Hepatocyte (in vitro differentiated cells): ENCODE results near the gene RCOR3. TPM values are rescaled to one million over a fixed set of nuclear protein-coding genes. Genes with fewer than 3 reads are reported as not detected.
"Not testable (repeated sequence)": the region's sequence is repeated elsewhere in the genome, so short reads cannot be mapped to it uniquely, and the experiment has no call there.

Experiments used
- DNase-seq: peaks from one replicate; pipeline ENCODE4 v3.0.0-alpha.2; 2016; ENCODE audit warnings: low spot score
- H2AFZ ChIP-seq: fragments of 200-600 bp; sonication (generic); 2 replicates; pipeline ENCODE4 v1.6.0; 2016; ENCODE audit warnings: antibody characterized with exemption, mild to moderate bottlenecking
- H3K27ac ChIP-seq: fragments of 200-600 bp; sonication (generic); 2 replicates; pipeline ENCODE4 v1.5.1; 2016; ENCODE audit warnings: mild to moderate bottlenecking
- H3K27me3 ChIP-seq: fragments of 200-600 bp; sonication (generic); 2 replicates; pipeline ENCODE4 v1.6.1; 2016
- H3K36me3 ChIP-seq: fragments of 200-600 bp; sonication (generic); replicated peaks from 2 replicates; pipeline ENCODE4 v1.5.1; 2016; ENCODE audit warnings: low read depth; ENCODE audit not compliant: insufficient read depth
- H3K4me1 ChIP-seq: fragments of 200-600 bp; sonication (generic); 2 replicates; pipeline ENCODE4 v1.5.1; 2016; ENCODE audit warnings: mild to moderate bottlenecking, moderate library complexity; ENCODE audit not compliant: insufficient read depth
- H3K4me2 ChIP-seq: fragments of 200-600 bp; sonication (generic); 2 replicates; pipeline ENCODE4 v1.6.0; 2016
- H3K4me3 ChIP-seq: fragments of 200-600 bp; sonication (generic); 2 replicates; pipeline ENCODE4 v1.5.1; 2016; ENCODE audit warnings: mild to moderate bottlenecking
- H3K79me2 ChIP-seq: fragments of 200-600 bp; sonication (generic); 2 replicates; pipeline ENCODE4 v1.6.0; 2017; ENCODE audit warnings: mild to moderate bottlenecking
- H3K9me2 ChIP-seq: fragments of 200-600 bp; sonication (generic); replicated peaks from 2 replicates; pipeline ENCODE4 v1.6.0; 2017; ENCODE audit warnings: mild to moderate bottlenecking; ENCODE audit not compliant: insufficient read depth
- H3K9me3 ChIP-seq: fragments of 200-600 bp; sonication (generic); 2 replicates; pipeline ENCODE4 v1.5.1; 2016; ENCODE audit warnings: low read depth, mild to moderate bottlenecking
- H4K20me1 ChIP-seq: fragments of 200-600 bp; sonication (generic); 2 replicates; pipeline ENCODE4 v1.6.0; 2016; ENCODE audit warnings: mild to moderate bottlenecking; ENCODE audit not compliant: insufficient read depth, poor library complexity, severe bottlenecking
- CTCF ChIP-seq: fragments of 200-600 bp; sonication (generic); IDR thresholded peaks from 2 replicates; pipeline ENCODE4 v1.5.1; 2016; ENCODE audit warnings: antibody characterized with exemption, mild to moderate bottlenecking; ENCODE audit not compliant: poor library complexity
- EZH2 ChIP-seq: fragments of 200-600 bp; sonication (generic); IDR thresholded peaks from 2 replicates; pipeline ENCODE4 v1.6.1; 2016; ENCODE audit warnings: antibody characterized with exemption, mild to moderate bottlenecking, borderline replicate concordance
- EZH2phosphoT487 ChIP-seq: fragments of 200-600 bp; sonication (generic); IDR thresholded peaks from one replicate; pipeline ENCODE4 v1.6.1; 2018; ENCODE audit warnings: antibody characterized with exemption, mild to moderate bottlenecking, low read depth, moderate library complexity; ENCODE audit not compliant: unreplicated experiment, severe bottlenecking
- WGBS: methylation state at CpG from one replicate; pipeline ENCODE4 v1.1.6; 2016; ENCODE audit warnings: low lambda C conversion rate; ENCODE audit errors: missing lambda C conversion rate; 5-methylcytosine and 5-hydroxymethylcytosine counted together
- polyA plus RNA-seq: library from polyadenylated mRNA; unstranded; fragments of >200 nt; fragmentation: Nextera tagmentation; extraction: Ambion mirVana; gene quantifications from 2 replicates; pipeline ENCODE4 v1.2.1, GENCODE V29; 2016
- total RNA-seq: library from RNA; depleted of rRNA; stranded (reverse); fragments of >200 nt; gene quantifications from 2 replicates; pipeline ENCODE4 v1.2.3, GENCODE V29; 2014

The RCOR3 gene
- total and polyA plus RNA-seq, 2 experiments from 2014 or later = 25.0 to 39.6 TPM

DNA sequence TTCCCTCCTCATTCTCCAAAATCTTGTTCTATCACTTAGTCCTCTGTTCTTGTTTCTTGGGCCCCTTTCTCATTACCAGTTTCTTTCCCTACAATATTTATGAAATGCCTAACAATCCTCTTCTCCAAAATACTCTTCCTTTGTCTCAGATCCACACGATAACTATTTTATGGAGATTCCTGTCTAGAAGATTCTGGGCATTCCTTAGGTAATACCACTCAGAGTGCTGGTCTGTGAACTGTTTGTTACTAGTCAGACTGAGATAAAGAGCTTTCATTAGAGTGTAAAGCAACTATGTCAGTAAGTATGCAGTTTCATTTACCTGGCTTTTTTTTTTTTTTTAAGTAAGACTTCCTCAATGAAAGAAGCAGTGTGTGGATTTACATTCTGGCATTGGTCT lies 18.1 kb upstream of the RCOR3 start:
- no peaks in the 10 kb centered on the region for H3K9me3 ChIP-seq
- H3K27me3 ChIP-seq = no peaks in the 10 kb centered on the region
- H2AFZ ChIP-seq = no peak overlapping the region
- no peak overlapping the region for H3K4me2 ChIP-seq
- no peaks in the 10 kb centered on the region for H3K79me2 ChIP-seq
- DNase-seq = no peak
- no peaks in the 10 kb centered on the region for H4K20me1 ChIP-seq
- WGBS = 62% methylated on average over 1 of the region's 1 CpG
- no peak overlapping the region for H3K4me3 ChIP-seq
- H3K27ac ChIP-seq = no peak overlapping the region
- TF ChIP-seq EZH2phosphoT487 (no peak), EZH2 (no peak), CTCF (no peak)
- H3K36me3 ChIP-seq = no peaks in the 10 kb centered on the region
- H3K4me1 ChIP-seq = no peaks in the 10 kb centered on the region
- no peaks in the 10 kb centered on the region for H3K9me2 ChIP-seq

- not testable (repeated sequence) for DNase-seq, H2AFZ ChIP-seq, H3K4me2 ChIP-seq, H3K27ac ChIP-seq, H3K9me3 ChIP-seq, H3K79me2 ChIP-seq, H3K4me3 ChIP-seq, H3K4me1 ChIP-seq, H4K20me1 ChIP-seq, H3K9me2 ChIP-seq, H3K36me3 ChIP-seq, H3K27me3 ChIP-seq
- 100% methylated on average over 5 of the region's 5 CpGs for WGBS
Measured at GRCh38 chr1:211243639-211244038, 15.5 kb upstream of the RCOR3 start.

DNA sequence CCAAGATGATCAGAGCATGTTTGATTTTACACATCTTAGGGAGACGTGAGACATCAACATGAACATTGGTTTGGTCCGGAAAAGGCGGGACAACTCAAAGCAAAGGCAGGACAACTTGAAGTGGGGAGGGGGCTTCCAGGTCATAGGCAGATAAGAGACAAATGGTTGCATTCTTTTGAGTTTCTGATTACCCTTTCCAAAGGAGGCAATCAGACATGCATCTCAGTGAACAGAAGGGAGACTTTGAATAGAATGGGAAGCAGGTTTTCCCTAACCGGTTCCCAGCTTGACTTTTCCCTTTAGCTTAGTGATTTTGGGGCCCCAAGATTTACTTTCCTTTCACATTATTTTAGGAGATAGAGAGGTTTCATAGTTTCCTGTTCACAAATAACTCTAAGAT lies 12.6 kb upstream of the RCOR3 start:
- WGBS = 60% methylated on average over 4 of the region's 4 CpGs
- H3K4me2 ChIP-seq, DNase-seq, H3K4me3 ChIP-seq, H3K36me3 ChIP-seq, H3K9me3 ChIP-seq, H3K9me2 ChIP-seq, H3K27me3 ChIP-seq, H4K20me1 ChIP-seq, H3K79me2 ChIP-seq, H3K4me1 ChIP-seq, H3K27ac ChIP-seq, H2AFZ ChIP-seq: not testable (repeated sequence)

GRCh38 chr1:211247921-211248320 lies 11.2 kb upstream of the RCOR3 start:
- no peaks in the 10 kb centered on the region for H3K36me3 ChIP-seq
- H4K20me1 ChIP-seq = no peaks in the 10 kb centered on the region
- TF ChIP-seq EZH2 (no peak), EZH2phosphoT487 (no peak), CTCF (no peak)
- peak; percentile 13 for DNase-seq
- 39% methylated on average over 1 of the region's 1 CpG for WGBS
- H2AFZ ChIP-seq = peak overlapping the region; percentile 25
- H3K27me3 ChIP-seq = no peaks in the 10 kb centered on the region
- H3K79me2 ChIP-seq = no peaks in the 10 kb centered on the region
- H3K4me1 ChIP-seq = no peaks in the 10 kb centered on the region
- H3K4me2 ChIP-seq = no peak overlapping the region
- peak overlapping the region; percentile 0 for H3K27ac ChIP-seq
- no peak overlapping the region for H3K4me3 ChIP-seq
- H3K9me2 ChIP-seq = no peaks in the 10 kb centered on the region
- no peaks in the 10 kb centered on the region for H3K9me3 ChIP-seq

DNA sequence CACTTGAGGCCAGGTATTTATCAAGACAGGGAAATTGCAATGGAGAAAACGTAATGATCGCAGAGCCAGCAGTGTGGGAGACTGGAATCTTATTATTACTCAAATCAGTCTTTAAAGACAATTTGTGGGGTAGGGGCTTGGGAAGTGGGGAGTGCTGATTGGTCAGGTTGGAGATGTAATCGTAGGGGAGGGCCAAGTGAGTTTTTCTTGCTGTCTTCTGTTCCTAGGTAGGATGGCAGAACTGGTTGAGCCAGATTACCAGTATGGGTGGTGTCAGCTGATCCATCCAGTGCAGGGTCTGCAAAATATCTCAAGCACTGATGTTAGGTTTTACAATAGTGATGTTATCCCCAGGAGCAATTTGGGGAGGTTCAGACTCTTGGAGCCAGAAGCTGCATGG lies 9.6 kb upstream of the RCOR3 start:
- not testable (repeated sequence) for H3K79me2 ChIP-seq, H4K20me1 ChIP-seq, H3K9me3 ChIP-seq, H3K9me2 ChIP-seq, H3K4me3 ChIP-seq, H3K36me3 ChIP-seq, H2AFZ ChIP-seq, DNase-seq, H3K27me3 ChIP-seq, H3K4me1 ChIP-seq, H3K4me2 ChIP-seq, H3K27ac ChIP-seq
- WGBS = 62% methylated on average over 3 of the region's 3 CpGs
